Measurements from ENCODE around the gene KCNJ13. TPM values are rescaled to one million over a fixed set of nuclear protein-coding genes. Genes with fewer than 3 reads are reported as not detected.

The KCNJ13 gene
- total RNA-seq, 2 donors from 2014 or later = not detected

- DNase-seq (no peak), ATAC-seq (no peak)
- Histone ChIP-seq H3K9me3 (no peaks in the 10 kb centered on the region), H3K27ac (no peak overlapping the region), H3K27me3 (no peaks in the 10 kb centered on the region), H3K36me3 (replicated peaks in 1 of 2; ENCODE audit: insufficient read depth in 1 of 2, low read depth in 2 of 2) (peaks cover 5 to 32% of the 10 kb centered on the region in 2 donors), H3K4me1 (no peaks in the 10 kb centered on the region), H3K4me3 (no peak overlapping the region)
- intact Hi-C loops (cut with DNase I) = no loop called here
- WGBS, 2 donors = 83 to 92% methylated on average over 1 of the region's 1 CpG
- no peak for TF ChIP-seq CTCF (IDR thresholded peaks at IDR 0.05)
- TF ChIP-seq POLR2A (IDR thresholded peaks at IDR 0.05) = no peak
Observed at GRCh38 chr2:232794981-232795380, 18.6 kb upstream of the KCNJ13 start.

DNA sequence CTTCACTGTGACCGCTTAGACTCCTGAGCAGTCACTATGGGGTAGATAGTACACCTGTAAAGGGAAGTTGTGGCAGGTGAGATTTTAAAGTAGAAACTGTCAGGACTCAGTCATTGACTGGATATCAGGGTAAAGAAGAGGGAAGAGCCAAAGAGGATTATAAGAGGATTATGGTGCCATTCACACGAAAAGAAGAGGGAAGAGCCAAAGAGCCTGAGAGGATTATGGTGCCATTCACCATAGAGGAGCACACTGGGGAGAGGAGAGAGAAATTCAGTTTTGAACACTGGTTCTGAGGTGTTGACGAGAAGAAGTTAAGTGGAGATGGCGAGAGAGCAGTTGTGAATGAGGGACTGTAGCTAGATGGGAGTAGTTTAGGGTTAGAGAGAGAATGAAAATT, 16.9 kb upstream of the KCNJ13 start:
- no peaks in the 10 kb centered on the region for H3K4me1 ChIP-seq
- ATAC-seq (no peak), DNase-seq (no peak)
- 78 to 84% methylated on average over 4 of the region's 4 CpGs for WGBS, 2 donors
- TF ChIP-seq CTCF (IDR thresholded peaks at IDR 0.05) (no peak), POLR2A (IDR thresholded peaks at IDR 0.05) (no peak)
- peaks cover 5 to 33% of the 10 kb centered on the region in 2 donors for H3K36me3 ChIP-seq (replicated peaks in 1 of 2; ENCODE audit: insufficient read depth in 1 of 2, low read depth in 2 of 2)
- H3K4me3 ChIP-seq = no peak overlapping the region
- intact Hi-C loops (cut with DNase I) = no loop called here
- no peaks in the 10 kb centered on the region for H3K27me3 ChIP-seq
- no peak overlapping the region for H3K27ac ChIP-seq
- H3K9me3 ChIP-seq = no peaks in the 10 kb centered on the region

DNA sequence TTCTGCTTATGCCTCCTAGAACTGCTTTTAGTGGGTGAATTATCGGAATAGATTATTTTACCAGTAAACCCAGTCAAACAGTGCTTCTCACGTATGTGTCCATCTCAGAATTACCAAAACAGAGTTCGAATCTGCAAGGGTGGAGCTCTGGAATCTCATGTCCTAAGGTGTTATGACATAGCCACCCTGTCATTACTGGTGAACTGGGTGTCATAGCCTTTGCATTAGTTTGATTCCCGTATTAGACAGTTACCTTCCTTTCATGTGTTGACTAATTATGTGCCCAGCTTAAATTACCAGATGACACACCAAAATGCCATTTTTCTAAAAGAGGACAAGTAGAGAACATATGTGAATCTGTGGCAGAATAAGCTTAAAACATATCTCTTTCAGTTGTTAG, 15.2 kb upstream of the KCNJ13 start:
- TF ChIP-seq CTCF (IDR thresholded peaks at IDR 0.05) (no peak), POLR2A (IDR thresholded peaks at IDR 0.05) (no peak)
- no peak overlapping the region for H3K4me3 ChIP-seq
- H3K36me3 ChIP-seq (replicated peaks in 1 of 2; ENCODE audit: insufficient read depth in 1 of 2, low read depth in 2 of 2) = peaks cover 5 to 38% of the 10 kb centered on the region in 2 donors
- intact Hi-C loops (cut with DNase I) = no loop called here
- DNase-seq (no peak), ATAC-seq (no peak)
- H3K27ac ChIP-seq = no peak overlapping the region
- WGBS, 2 donors = 94 to 95% methylated on average over 4 of the region's 4 CpGs
- no peaks in the 10 kb centered on the region for H3K27me3 ChIP-seq
- no peaks in the 10 kb centered on the region for H3K4me1 ChIP-seq
- no peaks in the 10 kb centered on the region for H3K9me3 ChIP-seq

- H3K4me1 ChIP-seq = peaks cover 3% of the 10 kb centered on the region
- ATAC-seq (no peak), DNase-seq (no peak)
- H3K9me3 ChIP-seq = no peaks in the 10 kb centered on the region
- WGBS, 2 donors = 58 to 61% methylated on average over 4 of the region's 4 CpGs
- H3K4me3 ChIP-seq = no peak overlapping the region
- intact Hi-C loops (cut with DNase I) = no loop called here
- no peaks in the 10 kb centered on the region for H3K27me3 ChIP-seq
- TF ChIP-seq CTCF (IDR thresholded peaks at IDR 0.05) = no peak
- TF ChIP-seq POLR2A (IDR thresholded peaks at IDR 0.05) = no peak
- H3K36me3 ChIP-seq (replicated peaks in 1 of 2; ENCODE audit: insufficient read depth in 1 of 2, low read depth in 2 of 2) = peaks cover 5 to 33% of the 10 kb centered on the region in 2 donors
- no peak overlapping the region for H3K27ac ChIP-seq
Observed at GRCh38 chr2:232789082-232789481, 12.7 kb upstream of the KCNJ13 start.

GRCh38 chr2:232787806-232788205, 11.4 kb upstream of the KCNJ13 start:
- H3K27ac ChIP-seq = no peak overlapping the region
- H3K36me3 ChIP-seq (replicated peaks in 1 of 2; ENCODE audit: insufficient read depth in 1 of 2, low read depth in 2 of 2) = peaks cover 5 to 28% of the 10 kb centered on the region in 2 donors
- intact Hi-C loops (cut with DNase I) = no loop called here
- no peak for TF ChIP-seq CTCF (IDR thresholded peaks at IDR 0.05)
- TF ChIP-seq POLR2A (IDR thresholded peaks at IDR 0.05) = no peak
- H3K27me3 ChIP-seq = no peaks in the 10 kb centered on the region
- no peak for DNase-seq
- H3K4me1 ChIP-seq = peaks cover 3% of the 10 kb centered on the region
- ATAC-seq = no peak
- no peak overlapping the region for H3K4me3 ChIP-seq
- no peaks in the 10 kb centered on the region for H3K9me3 ChIP-seq

Measured in body of pancreas (tissue), 4 donors.